HepG2 (cell line): ENCODE measurements around the gene UAP1L1.

Experiments used
- CREB3 ChIP-seq: sonication (generic); formaldehyde crosslinking; IDR thresholded peaks from 2 replicates; pipeline ENCODE4 v1.5.0; 2020; ENCODE audit warnings: missing genetic modification reagents
- FOXA1 ChIP-seq, 2 experiments: fragments of 450-650 bp in 1 of 2; sonication (generic) in 1 of 2; formaldehyde crosslinking in 1 of 2; IDR thresholded peaks; 2 replicates each; pipeline versions ENCODE4 v1.4.0 to v1.6.1; 2016 to 2020; ENCODE audit warnings: missing genetic modification reagents in 1 of 2
- FOXA3 ChIP-seq: IDR thresholded peaks from 2 replicates; pipeline ENCODE4 v1.6.1; 2016; ENCODE audit warnings: missing genetic modification reagents, missing compliant biosample characterization
- GMEB2 ChIP-seq: IDR thresholded peaks from 2 replicates; pipeline ENCODE4 v1.6.1; 2016; ENCODE audit warnings: missing biosample characterization, missing genetic modification reagents, low read depth
- MAX ChIP-seq: IDR thresholded peaks from 2 replicates; pipeline ENCODE4 v1.6.1; 2012; ENCODE audit warnings: inconsistent platforms
- NBN ChIP-seq: fragments of 450-650 bp; conservative IDR thresholded peaks from 2 replicates; pipeline ENCODE4 v1.6.1; 2017
- PBX3 ChIP-seq: sonication (generic); formaldehyde crosslinking; IDR thresholded peaks from 2 replicates; pipeline ENCODE4 v1.8.1; 2023; ENCODE audit warnings: missing genetic modification reagents, inconsistent platforms, borderline replicate concordance
- POLR2A ChIP-seq, 2 experiments: IDR thresholded peaks; 2 replicates each; pipeline ENCODE4 v1.6.1; 2011; ENCODE audit warnings: low read depth in 2 of 2, low read length in 2 of 2, mild to moderate bottlenecking in 1 of 2, moderate library complexity in 1 of 2; ENCODE audit not compliant: insufficient read depth in 1 of 2
- TEF ChIP-seq: sonication (generic); formaldehyde crosslinking; IDR thresholded peaks from 2 replicates; pipeline ENCODE4 v1.5.0; 2020; ENCODE audit warnings: missing genetic modification reagents
- USF2 ChIP-seq, 2 experiments: sonication (generic) in 1 of 2; formaldehyde crosslinking in 1 of 2; IDR thresholded peaks; 2 replicates each; pipeline versions ENCODE4 v1.5.1 to v1.6.1; 2011 to 2020; ENCODE audit warnings: borderline replicate concordance in 1 of 2, low read depth in 1 of 2, low read length in 1 of 2, mild to moderate bottlenecking in 1 of 2, missing genetic modification reagents in 1 of 2, moderate library complexity in 1 of 2
- ZMAT3 ChIP-seq: sonication (generic); formaldehyde crosslinking; conservative IDR thresholded peaks from 2 replicates; pipeline ENCODE4 v1.7.0; 2021; ENCODE audit warnings: missing genetic modification reagents

- TF ChIP-seq MAX (no peak), POLR2A (IDR thresholded peaks at IDR 0.05; ENCODE audit: insufficient read depth in 1 of 2, low read depth in 2 of 2, low read length in 2 of 2) (no peak), USF2 (IDR thresholded peaks at IDR 0.05; ENCODE audit: low read depth, low read length) (no peak), USF2 (CRISPR knock-in tag; IDR thresholded peaks at IDR 0.05; ENCODE audit: borderline replicate concordance) (no peak), FOXA3 (CRISPR knock-in tag) (no peak), CREB3 (CRISPR knock-in tag) (no peak), TEF (CRISPR knock-in tag) (no peak), NBN (no peak), GMEB2 (CRISPR knock-in tag) (no peak), ZMAT3 (CRISPR knock-in tag) (no peak), PBX3 (CRISPR knock-in tag) (no peak), FOXA1 (IDR thresholded peaks at IDR 0.05) (no peak), FOXA1 (CRISPR knock-in tag; IDR thresholded peaks at IDR 0.05) (no peak)
Observed at GRCh38 chr9:137089232-137089947, 12.1 kb downstream of the UAP1L1 start.
